Measurements from ENCODE around the gene ASTN2.

ASTN2 gene

GRCh38 chr9:117104716-117105495, 310.0 kb downstream of the ASTN2 start:
- DNase-seq = no peak

DNA sequence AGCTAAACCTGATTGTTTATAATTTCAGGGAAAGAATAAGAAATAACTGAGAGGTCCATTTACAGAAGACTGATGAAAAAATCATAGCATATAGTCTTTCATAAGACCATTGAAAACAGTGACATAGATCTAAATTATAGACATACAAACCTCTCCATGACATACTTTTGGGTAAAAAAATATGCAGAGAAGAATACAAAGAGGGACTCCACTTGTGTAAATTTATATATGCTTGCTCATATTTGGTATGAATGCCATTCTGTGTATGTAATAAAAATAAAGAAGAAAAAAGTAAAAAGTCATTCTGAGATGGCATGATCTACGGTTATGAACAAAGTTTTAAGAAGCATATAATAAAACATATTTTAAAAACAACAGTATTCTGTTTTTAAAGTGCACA, 310.7 kb downstream of the ASTN2 start:
- DNase-seq = no peak

DNA sequence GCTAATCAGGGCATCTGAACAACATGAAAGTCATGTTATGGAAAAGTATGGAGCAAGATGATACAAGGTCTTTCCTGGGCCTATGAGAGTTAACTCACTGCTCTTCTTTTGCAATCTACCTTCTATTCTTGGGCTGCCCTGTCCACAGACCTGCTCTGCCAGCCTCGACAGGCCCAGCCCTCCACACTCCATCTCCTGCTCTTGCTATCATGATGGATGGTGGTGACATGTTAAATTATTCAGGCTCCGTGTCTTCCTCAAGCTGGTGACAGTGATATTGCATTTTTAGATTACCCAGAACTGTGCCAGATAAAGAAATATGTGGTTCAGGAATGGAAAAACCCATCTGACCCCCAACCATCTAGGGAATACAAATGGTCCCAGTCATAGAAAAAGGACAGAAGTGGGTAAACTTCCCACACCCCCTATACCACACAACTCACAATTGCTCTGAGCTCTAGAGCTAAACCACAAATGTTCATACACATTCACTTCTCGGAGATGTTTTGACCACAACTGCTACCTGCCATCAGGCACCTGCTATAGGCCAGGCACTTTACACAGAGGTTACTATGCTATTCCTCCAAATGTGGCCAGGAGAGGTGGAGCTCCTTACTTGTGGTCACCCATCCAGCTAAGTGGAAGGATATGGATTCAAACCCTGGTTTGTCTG, 311.3 kb downstream of the ASTN2 start:
- no peak for DNase-seq

DNA sequence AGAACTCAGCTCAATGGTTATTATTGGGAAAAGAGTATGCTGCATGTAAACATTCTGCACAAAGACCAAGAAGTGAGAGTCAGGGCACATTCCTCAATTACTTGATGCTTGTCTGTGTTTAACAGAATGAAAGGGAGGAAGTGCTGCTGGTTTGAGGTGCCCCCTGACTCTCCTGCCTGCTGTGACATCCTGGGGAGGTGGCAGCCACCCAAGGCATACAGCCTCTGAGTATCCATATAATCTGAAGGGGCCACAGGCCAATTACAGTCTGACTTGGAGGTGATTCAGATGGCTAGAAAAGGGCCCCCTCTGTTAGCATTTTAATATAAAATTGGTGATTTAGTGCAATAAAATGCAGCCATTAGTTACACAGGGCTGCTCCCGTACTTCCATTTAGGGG, 313.8 kb downstream of the ASTN2 start:
- no peak for DNase-seq

DNA sequence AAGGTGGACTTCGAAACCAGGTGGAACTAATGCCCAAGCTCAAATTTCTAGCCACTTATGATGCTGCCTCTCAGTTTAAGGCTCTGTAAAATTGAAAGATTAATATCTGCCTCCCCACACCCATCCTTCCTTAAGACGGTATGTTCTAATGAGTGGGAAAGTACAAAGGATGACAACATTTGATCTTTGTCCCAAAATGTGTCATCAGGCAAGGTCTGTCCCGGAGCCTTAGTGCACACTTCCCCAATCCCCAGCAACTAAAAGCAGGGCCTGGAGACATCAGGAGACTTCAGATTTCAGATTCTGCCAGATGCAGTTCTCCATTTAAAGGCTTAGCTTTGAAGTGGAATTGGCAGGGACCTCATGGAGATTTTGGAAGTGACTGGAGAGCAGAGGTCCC, 316.5 kb downstream of the ASTN2 start:
- DNase-seq = no peak

- no peak for DNase-seq
These were observed 317.1 kb downstream of the ASTN2 start for GRCh38 chr9:117097761-117098160.

GRCh38 chr9:117096138-117096537, 318.7 kb downstream of the ASTN2 start:
- DNase-seq = no peak

DNA sequence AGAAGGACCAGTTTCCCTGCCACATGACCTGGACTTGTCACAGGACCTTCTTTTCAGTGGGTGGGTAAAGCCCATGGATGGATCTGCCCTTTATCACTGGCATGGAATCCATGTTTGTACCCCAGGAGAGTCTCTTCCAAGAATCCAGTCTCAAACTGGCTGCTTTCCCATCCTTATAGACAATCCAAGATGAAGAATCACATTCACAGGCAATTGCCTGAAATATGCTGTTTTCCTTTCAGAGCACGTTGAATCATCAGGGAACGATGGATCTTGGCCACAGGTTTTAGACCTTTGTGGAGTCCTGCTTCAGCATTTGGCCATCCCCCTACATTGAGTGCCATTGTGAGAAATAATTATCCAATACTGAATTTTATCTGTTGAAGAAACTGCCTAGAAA, 319.8 kb downstream of the ASTN2 start:
- DNase-seq = no peak

GRCh38 chr9:117093891-117094844, 320.7 kb downstream of the ASTN2 start:
- DNase-seq = no peak

DNA sequence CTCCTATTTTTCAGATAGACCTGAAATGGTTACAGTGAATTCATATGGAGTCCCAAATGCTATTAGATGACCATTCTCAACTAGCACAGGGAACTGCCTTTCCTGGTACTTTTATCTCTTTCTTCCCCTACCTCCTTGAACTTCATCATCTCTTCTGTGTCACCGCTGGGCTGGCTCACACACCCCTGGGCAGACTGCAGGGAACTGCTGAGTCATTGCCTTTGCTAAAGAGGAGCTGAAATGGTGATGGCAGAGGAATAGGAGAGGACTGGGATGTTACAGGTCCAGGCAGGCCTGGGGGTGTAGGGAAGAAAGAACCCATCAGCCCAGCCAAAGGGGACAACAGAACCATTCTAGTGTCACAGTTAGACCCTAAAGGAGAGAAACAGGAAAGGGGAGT, 322.3 kb downstream of the ASTN2 start:
- no peak for DNase-seq

DNA sequence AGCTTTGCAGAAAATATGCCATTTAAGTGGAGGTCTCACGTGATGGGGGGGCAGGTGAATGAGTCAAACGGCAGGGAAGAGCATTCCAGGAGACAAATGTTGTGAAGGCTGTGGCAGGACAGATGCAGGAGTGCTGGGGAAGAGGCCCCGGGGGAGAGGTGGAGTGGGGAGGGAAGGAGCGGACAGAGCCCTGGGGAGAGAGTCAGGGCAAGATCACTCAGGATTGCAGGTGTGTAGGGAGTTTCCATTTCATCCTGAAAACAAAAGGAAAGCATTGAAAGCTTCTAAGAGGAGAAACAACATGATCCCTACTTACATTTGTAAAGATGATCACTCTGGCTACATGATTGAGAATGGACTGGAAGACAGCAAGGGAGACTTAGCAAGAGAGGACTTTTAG, 323.3 kb downstream of the ASTN2 start:
- DNase-seq = no peak

DNA sequence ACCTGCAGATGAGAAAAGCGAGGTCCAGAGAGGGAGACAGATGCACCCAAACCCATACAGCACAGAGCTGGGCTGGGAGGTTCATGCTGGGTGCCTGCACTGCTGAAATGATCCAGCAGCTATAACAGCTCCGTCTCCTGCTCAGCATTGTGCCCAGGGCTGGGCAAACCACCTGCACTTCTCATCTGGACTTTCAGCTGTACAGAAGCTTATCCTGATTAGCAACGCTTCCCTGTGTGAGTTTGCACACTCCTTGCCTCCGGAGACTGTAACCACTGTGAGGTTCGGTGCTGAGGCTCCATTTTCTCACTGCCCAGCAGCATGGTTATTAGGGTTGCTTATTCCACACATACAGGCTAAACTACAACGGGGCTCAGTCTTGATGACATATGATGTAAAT, 326.1 kb downstream of the ASTN2 start:
- no peak for DNase-seq

- DNase-seq = no peak
These were observed 326.7 kb downstream of the ASTN2 start for GRCh38 chr9:117088140-117088539.

DNA sequence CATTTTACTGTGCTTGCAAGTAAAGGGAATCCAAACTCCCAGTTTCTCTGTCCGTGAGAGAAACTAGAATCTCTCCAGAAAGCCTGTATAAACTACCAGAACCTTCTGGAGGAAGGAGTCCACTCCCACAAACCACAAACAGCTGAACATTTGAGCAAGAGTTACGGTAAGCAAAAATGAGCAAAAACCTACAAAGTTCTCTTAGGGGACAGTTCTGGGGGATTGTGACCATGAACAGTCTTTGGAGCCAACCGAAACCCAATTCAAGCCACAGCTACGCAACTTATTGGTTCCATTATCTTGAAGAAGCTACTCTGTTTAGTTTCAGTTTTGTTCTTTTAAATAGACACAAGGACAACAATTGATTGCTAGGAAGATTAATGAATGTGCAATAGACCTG, 330.6 kb downstream of the ASTN2 start:
- DNase-seq = no peak

DNA sequence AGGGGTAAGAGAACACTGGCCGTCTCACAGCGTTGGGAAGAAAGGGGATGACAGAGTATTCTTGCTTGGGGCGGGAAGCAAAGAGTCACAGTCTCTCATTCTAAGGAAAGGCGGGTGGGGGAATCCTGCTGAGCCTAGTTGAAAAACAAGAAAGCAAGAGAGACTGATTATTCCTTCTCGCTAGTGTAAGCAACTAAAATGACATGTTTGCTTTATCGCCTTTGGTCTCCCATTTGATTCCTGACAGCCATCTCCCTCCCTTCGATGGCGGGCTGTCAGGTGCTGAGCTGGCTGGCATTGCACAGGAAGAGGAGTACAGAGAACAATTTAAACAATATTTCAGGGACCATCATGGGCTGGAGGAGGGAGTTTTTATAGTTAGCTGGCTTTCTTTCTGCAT, 331.3 kb downstream of the ASTN2 start:
- no peak for DNase-seq

GRCh38 chr9:117081641-117082317, 333.1 kb downstream of the ASTN2 start:
- DNase-seq = no peak

- no peak for DNase-seq
These were observed 334.0 kb downstream of the ASTN2 start for GRCh38 chr9:117080765-117081390.

GRCh38 chr9:117076571-117077290, 338.1 kb downstream of the ASTN2 start:
- no peak for DNase-seq

DNA sequence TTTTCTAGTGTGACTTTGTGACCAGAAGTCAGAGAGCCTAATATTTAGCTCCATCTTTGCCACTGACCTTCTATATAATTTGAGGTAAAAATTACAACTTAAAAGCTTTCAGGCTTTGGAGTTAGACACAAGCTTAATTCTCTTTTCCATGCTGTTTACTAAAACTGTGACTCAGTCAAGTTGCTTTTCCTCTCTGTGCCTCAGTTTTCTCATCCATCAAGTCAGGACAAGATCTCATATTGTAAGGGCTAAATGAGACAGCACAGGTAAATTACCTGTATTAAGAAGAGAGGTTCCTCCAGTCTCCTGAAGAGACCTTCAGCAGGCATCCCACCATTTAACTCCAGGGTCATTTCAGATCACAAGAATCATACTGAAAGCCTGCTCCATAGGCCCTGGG, 339.2 kb downstream of the ASTN2 start:
- no peak for DNase-seq

GRCh38 chr9:117074784-117075520, 339.9 kb downstream of the ASTN2 start:
- no peak for DNase-seq

- no peak for DNase-seq
These were observed 340.6 kb downstream of the ASTN2 start for GRCh38 chr9:117074342-117074662.

Measured in T-helper 2 cell (primary cell).